ENCODE data around the gene ZCWPW1.

Gene ZCWPW1

GRCh38 chr7:100400041-100400440 is 28.5 kb downstream of the ZCWPW1 start:
- Histone ChIP-seq H3K27me3 (ENCODE audit: low read length) (no peaks in the 10 kb centered on the region), H3K27ac (ENCODE audit: low read depth, low read length) (no peak overlapping the region), H3F3A (ENCODE audit: insufficient read depth) (no peaks in the 10 kb centered on the region), H3K36me3 (ENCODE audit: low read length) (no peaks in the 10 kb centered on the region), H3K4me3 (ENCODE audit: insufficient read depth, low read length, poor library complexity, severe bottlenecking) (no peak overlapping the region), H2AFZ (ENCODE audit: low read depth, low read length, severe bottlenecking) (no peak overlapping the region), H4K20me1 (ENCODE audit: low read depth, low read length) (no peaks in the 10 kb centered on the region), H3K9me3 (ENCODE audit: insufficient read depth, low read length) (no peaks in the 10 kb centered on the region), H3K9ac (ENCODE audit: low read length) (no peak overlapping the region), H3K4me2 (ENCODE audit: low read depth, low read length, poor library complexity, severe bottlenecking) (no peak overlapping the region), H3K9me2 (replicated peaks; ENCODE audit: insufficient read depth, low read length) (no peaks in the 10 kb centered on the region), H3K79me2 (ENCODE audit: insufficient read depth, low read length) (no peaks in the 10 kb centered on the region)
- TF ChIP-seq, protein P1, sequence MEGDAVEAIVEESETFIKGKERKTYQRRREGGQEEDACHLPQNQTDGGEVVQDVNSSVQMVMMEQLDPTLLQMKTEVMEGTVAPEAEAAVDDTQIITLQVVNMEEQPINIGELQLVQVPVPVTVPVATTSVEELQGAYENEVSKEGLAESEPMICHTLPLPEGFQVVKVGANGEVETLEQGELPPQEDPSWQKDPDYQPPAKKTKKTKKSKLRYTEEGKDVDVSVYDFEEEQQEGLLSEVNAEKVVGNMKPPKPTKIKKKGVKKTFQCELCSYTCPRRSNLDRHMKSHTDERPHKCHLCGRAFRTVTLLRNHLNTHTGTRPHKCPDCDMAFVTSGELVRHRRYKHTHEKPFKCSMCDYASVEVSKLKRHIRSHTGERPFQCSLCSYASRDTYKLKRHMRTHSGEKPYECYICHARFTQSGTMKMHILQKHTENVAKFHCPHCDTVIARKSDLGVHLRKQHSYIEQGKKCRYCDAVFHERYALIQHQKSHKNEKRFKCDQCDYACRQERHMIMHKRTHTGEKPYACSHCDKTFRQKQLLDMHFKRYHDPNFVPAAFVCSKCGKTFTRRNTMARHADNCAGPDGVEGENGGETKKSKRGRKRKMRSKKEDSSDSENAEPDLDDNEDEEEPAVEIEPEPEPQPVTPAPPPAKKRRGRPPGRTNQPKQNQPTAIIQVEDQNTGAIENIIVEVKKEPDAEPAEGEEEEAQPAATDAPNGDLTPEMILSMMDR (IDR thresholded peaks at IDR 0.05; ENCODE audit: insufficient read depth, low read length, poor library complexity, severe bottlenecking), result no peak
- TF ChIP-seq EZH2phosphoT487 (conservative IDR thresholded peaks at IDR 0.05; ENCODE audit: low read length), result no peak

DNA sequence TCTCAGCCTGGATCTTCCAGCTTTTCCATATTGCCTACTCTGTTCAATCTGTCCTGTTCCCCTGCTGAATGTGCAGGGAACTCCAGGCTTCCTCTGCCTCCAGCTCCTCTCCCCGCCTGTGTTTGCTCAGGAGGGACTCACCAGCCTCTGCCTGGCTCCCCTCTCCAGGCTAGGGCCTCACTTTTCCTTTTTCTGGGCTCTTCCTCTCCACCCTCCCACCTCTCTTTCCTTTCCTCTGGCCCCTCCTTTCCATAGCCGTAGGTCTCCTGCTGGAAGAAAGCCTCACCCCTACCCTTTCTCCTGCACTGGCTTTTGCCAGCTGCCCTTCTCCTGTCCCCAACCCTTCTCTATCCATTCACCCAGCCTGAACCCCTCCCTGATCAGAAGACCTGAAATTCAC is 30.3 kb downstream of the ZCWPW1 start:
- H3K4me2 ChIP-seq (ENCODE audit: low read depth, low read length, poor library complexity, severe bottlenecking), result no peak overlapping the region
- no peaks in the 10 kb centered on the region for H3K9me3 ChIP-seq (ENCODE audit: insufficient read depth, low read length)
- no peaks in the 10 kb centered on the region for H3K27me3 ChIP-seq (ENCODE audit: low read length)
- TF ChIP-seq, protein P1 (IDR thresholded peaks at IDR 0.05; ENCODE audit: insufficient read depth, low read length, poor library complexity, severe bottlenecking), result no peak
- TF ChIP-seq EZH2phosphoT487 (conservative IDR thresholded peaks at IDR 0.05; ENCODE audit: low read length), result no peak
- H3K79me2 ChIP-seq (ENCODE audit: insufficient read depth, low read length), result no peaks in the 10 kb centered on the region
- H2AFZ ChIP-seq (ENCODE audit: low read depth, low read length, severe bottlenecking), result no peak overlapping the region
- no peak overlapping the region for H3K9ac ChIP-seq (ENCODE audit: low read length)
- H4K20me1 ChIP-seq (ENCODE audit: low read depth, low read length), result no peaks in the 10 kb centered on the region
- H3K27ac ChIP-seq (ENCODE audit: low read depth, low read length), result no peak overlapping the region
- no peaks in the 10 kb centered on the region for H3F3A ChIP-seq (ENCODE audit: insufficient read depth)
- H3K4me3 ChIP-seq (ENCODE audit: insufficient read depth, low read length, poor library complexity, severe bottlenecking), result no peak overlapping the region
- H3K9me2 ChIP-seq (replicated peaks; ENCODE audit: insufficient read depth, low read length), result no peaks in the 10 kb centered on the region
- no peaks in the 10 kb centered on the region for H3K36me3 ChIP-seq (ENCODE audit: low read length)

- H2AFZ ChIP-seq (ENCODE audit: low read depth, low read length, severe bottlenecking), result no peak overlapping the region
- H3K4me2 ChIP-seq (ENCODE audit: low read depth, low read length, poor library complexity, severe bottlenecking), result no peak overlapping the region
- H3K9me3 ChIP-seq (ENCODE audit: insufficient read depth, low read length), result no peaks in the 10 kb centered on the region
- H3K9me2 ChIP-seq (replicated peaks; ENCODE audit: insufficient read depth, low read length), result no peaks in the 10 kb centered on the region
- no peaks in the 10 kb centered on the region for H3K36me3 ChIP-seq (ENCODE audit: low read length)
- TF ChIP-seq EZH2phosphoT487 (conservative IDR thresholded peaks at IDR 0.05; ENCODE audit: low read length), result no peak
- TF ChIP-seq, protein P1 (IDR thresholded peaks at IDR 0.05; ENCODE audit: insufficient read depth, low read length, poor library complexity, severe bottlenecking), result no peak
- no peak overlapping the region for H3K4me3 ChIP-seq (ENCODE audit: insufficient read depth, low read length, poor library complexity, severe bottlenecking)
- H3F3A ChIP-seq (ENCODE audit: insufficient read depth), result no peaks in the 10 kb centered on the region
- no peaks in the 10 kb centered on the region for H3K79me2 ChIP-seq (ENCODE audit: insufficient read depth, low read length)
- H3K9ac ChIP-seq (ENCODE audit: low read length), result no peak overlapping the region
- H3K27ac ChIP-seq (ENCODE audit: low read depth, low read length), result no peak overlapping the region
- H4K20me1 ChIP-seq (ENCODE audit: low read depth, low read length), result no peaks in the 10 kb centered on the region
- H3K27me3 ChIP-seq (ENCODE audit: low read length), result no peaks in the 10 kb centered on the region
Measured at GRCh38 chr7:100397315-100398081, 31.0 kb downstream of the ZCWPW1 start.
